Thyroid gland (tissue), 4 donors: ENCODE data around the gene CSF2RB. TPM values are rescaled to one million over a fixed set of nuclear protein-coding genes. Genes with fewer than 3 reads are reported as not detected.

Experiments used
- DNase-seq, 2 donors: peaks; one replicate each; pipeline ENCODE4 v3.0.0-alpha.2; 2019
- H3K27ac ChIP-seq, 3 donors: fragments of 200-600 bp; sonication (generic); 1 replicate in 2 of 3; 2 replicates in 1 of 3; pipeline ENCODE4 v1.5.1; 2016 to 2019; ENCODE audit warnings: mild to moderate bottlenecking in 1 of 3, moderate library complexity in 1 of 3
- H3K27me3 ChIP-seq: fragments of 200-600 bp; sonication (generic); one replicate; pipeline ENCODE4 v1.5.1; 2019
- H3K36me3 ChIP-seq, 2 donors: fragments of 200-600 bp; sonication (generic); one replicate each; pipeline ENCODE4 v1.5.1; 2016 to 2019
- H3K4me1 ChIP-seq, 2 donors: fragments of 200-600 bp; sonication (generic); one replicate each; pipeline ENCODE4 v1.5.1; 2017 to 2019
- H3K4me3 ChIP-seq, 3 donors: fragments of 200-600 bp; sonication (generic); replicated peaks in 1 of 3; 1 replicate in 2 of 3; 2 replicates in 1 of 3; pipeline ENCODE4 v1.5.1; 2016; ENCODE audit warnings: mild to moderate bottlenecking in 1 of 3
- H3K9me3 ChIP-seq: fragments of 200-600 bp; sonication (generic); one replicate; pipeline ENCODE4 v1.5.1; 2017
- POLR2A ChIP-seq, 2 donors: fragments of 450-650 bp; IDR thresholded peaks; one replicate each; pipeline ENCODE4 v1.6.1; 2017; ENCODE audit warnings: antibody characterized with exemption in 2 of 2, mild to moderate bottlenecking in 2 of 2, moderate library complexity in 1 of 2
- WGBS, 2 donors: methylation state at CpG; one replicate each; pipeline ENCODE4 v1.1.5; 2017; 5-methylcytosine and 5-hydroxymethylcytosine counted together
- intact Hi-C: fragments of 100-400 bp; cut with DNase I; formaldehyde crosslinking; loops from one replicate; pipeline ENCODE4 v1.15.1; 2023
- total RNA-seq, 4 donors: library from RNA; depleted of rRNA; stranded (reverse); fragments of >200 nt; gene quantifications; one replicate each; pipeline ENCODE4 v1.2.3, GENCODE V29; 2016
- TF ChIP-seq, protein P1 (sequence below), 6 experiments: fragments of 200-600 bp in 3 of 6; fragments of 450-650 bp in 3 of 6; sonication (generic) in 3 of 6; IDR thresholded peaks; one replicate each; pipeline ENCODE4 v1.5.1; 2016 to 2019; ENCODE audit warnings: antibody characterized with exemption in 6 of 6, mild to moderate bottlenecking in 2 of 6, inconsistent platforms in 1 of 6, moderate library complexity in 1 of 6

Gene CSF2RB
- total RNA-seq, 4 donors from 2014 or later = 1.9 to 7.1 (median 3.0) TPM

DNA sequence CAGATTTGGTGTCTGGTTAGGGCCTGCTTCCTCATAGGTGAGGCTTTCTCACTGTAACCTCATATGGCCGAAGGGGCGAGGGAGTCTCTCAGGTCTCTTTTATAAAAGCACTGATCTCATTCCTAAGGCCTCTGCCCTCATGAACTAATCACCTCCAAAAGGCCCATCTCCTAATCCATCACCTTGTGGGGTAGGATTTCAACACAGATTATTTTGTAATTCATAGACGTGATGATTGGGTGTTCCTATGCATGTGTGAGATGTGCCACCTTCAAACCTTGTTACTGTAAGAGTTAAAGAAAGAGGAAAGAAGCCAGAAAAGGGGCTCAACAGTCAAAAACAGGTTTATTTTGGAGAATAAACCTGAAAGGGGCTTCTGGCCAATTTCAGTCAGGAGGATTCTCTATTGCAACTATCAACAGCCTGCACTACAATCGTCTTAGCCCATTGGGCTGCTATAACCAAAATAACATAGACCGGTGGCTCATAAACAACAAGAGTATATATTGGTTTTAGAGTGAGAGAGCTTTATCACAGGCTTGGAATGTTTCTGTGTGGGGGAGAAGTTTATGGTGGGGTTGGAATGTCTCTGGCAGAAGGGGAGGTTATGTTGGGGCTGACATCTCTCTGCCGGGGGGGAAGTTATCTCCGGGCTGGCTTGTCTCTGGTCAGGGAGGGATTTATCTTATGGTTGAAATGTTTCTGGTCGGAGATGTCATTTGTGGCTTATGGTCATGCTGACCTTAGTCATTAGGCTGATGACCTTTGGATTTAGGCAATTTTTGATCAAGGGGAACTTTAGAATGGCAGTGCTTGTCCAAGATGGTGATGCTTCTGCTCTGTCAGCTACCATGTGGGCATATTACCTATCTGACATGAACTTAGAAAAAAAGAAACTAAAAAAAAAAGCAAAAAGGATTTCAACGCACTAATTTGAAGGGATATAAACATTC lies 35.1 kb downstream of the CSF2RB start:
- Histone ChIP-seq H3K4me1 (no peaks in the 10 kb centered on the region), H3K36me3 (no peaks in the 10 kb centered on the region), H3K27me3 (peaks cover 4% of the 10 kb centered on the region), H3K27ac (no peak overlapping the region), H3K4me3 (no peak overlapping the region), H3K9me3 (no peaks in the 10 kb centered on the region)
- DNase-seq = no peak
- no peak for TF ChIP-seq POLR2A (IDR thresholded peaks at IDR 0.05)
- TF ChIP-seq, protein P1, sequence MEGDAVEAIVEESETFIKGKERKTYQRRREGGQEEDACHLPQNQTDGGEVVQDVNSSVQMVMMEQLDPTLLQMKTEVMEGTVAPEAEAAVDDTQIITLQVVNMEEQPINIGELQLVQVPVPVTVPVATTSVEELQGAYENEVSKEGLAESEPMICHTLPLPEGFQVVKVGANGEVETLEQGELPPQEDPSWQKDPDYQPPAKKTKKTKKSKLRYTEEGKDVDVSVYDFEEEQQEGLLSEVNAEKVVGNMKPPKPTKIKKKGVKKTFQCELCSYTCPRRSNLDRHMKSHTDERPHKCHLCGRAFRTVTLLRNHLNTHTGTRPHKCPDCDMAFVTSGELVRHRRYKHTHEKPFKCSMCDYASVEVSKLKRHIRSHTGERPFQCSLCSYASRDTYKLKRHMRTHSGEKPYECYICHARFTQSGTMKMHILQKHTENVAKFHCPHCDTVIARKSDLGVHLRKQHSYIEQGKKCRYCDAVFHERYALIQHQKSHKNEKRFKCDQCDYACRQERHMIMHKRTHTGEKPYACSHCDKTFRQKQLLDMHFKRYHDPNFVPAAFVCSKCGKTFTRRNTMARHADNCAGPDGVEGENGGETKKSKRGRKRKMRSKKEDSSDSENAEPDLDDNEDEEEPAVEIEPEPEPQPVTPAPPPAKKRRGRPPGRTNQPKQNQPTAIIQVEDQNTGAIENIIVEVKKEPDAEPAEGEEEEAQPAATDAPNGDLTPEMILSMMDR (IDR thresholded peaks at IDR 0.05) = no peak
- intact Hi-C loops = no loop called here
- WGBS, 2 donors = 81 to 83% methylated on average over 9 of the region's 9 CpGs

DNA sequence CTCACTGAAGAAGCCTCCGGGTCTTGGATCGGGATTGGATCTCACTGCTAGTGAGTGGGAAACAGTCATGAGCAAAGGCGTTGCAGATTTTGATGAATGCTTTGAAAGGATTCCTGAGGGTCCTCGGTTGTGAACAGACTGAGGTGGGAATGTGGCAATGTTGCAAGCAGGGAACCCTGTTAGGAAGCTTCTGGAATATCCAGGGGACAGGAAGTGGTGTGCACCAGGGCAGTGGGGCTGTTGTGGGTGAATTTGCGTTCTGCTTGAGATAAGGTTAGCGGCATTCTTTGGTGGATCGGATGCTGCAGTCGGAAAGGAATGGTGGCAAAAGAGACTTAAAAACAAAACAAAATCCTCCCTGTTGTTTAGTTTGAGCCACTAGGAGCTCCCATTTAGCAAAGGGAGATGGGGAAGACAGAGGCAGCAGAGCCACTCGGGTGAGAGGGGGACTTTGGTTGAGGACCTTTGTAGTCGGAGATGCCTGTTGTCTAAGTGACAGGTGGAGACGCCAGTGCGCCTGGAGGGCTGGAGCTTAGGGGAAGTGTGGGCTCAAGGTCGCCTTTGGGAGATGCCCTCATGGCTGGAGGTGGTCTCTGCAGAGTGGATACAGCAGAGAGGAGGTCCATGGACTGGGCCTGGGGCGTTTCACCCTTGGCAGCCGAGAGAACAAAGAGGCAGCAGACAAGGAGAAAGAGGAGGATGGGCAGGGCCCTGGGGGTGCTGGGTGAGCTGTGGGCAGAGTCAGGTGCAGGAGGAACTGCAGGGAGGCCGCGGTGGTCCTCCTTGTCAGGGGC lies 37.6 kb downstream of the CSF2RB start:
- 76 to 78% methylated on average over 17 of the region's 17 CpGs for WGBS, 2 donors
- no peak for TF ChIP-seq POLR2A (IDR thresholded peaks at IDR 0.05)
- TF ChIP-seq, protein P1 (IDR thresholded peaks at IDR 0.05) = no peak
- DNase-seq = no peak
- H3K27me3 ChIP-seq = peaks cover 4% of the 10 kb centered on the region
- no peaks in the 10 kb centered on the region for H3K9me3 ChIP-seq
- H3K36me3 ChIP-seq = no peaks in the 10 kb centered on the region
- no peaks in the 10 kb centered on the region for H3K4me1 ChIP-seq
- no peak overlapping the region for H3K27ac ChIP-seq
- intact Hi-C loops = no loop called here
- H3K4me3 ChIP-seq = no peak overlapping the region

DNA sequence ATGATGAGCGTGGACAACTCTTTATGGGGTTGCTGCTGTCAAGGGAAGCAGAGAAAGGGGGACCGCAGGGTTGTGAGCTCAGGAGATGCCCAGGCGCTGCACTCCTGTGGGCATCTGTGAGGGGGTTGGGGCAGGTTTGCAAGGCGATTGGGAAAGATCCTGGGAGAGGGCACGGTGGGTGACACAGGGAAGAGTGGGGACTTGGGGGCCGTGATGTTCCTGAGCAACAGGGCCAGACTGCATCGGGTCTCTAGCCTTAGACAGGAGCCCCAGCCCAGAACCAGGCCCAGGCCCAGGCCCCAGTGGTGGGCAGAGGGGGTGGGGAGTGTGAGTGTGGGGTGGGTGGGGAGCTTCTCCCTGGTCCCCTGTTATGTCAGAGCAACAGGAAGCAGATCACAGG lies 38.3 kb downstream of the CSF2RB start:
- no peak for TF ChIP-seq POLR2A (IDR thresholded peaks at IDR 0.05)
- TF ChIP-seq, protein P1 (IDR thresholded peaks at IDR 0.05) = no peak
- no peaks in the 10 kb centered on the region for H3K9me3 ChIP-seq
- H3K27me3 ChIP-seq = peaks cover 4% of the 10 kb centered on the region
- 81 to 89% methylated on average over 7 of the region's 7 CpGs for whole genome bisulfite sequencing, 2 donors
- H3K4me3 ChIP-seq = no peak overlapping the region
- no peak for DNase-seq
- intact Hi-C loops = no loop called here
- H3K36me3 ChIP-seq = no peaks in the 10 kb centered on the region
- H3K27ac ChIP-seq = no peak overlapping the region
- no peaks in the 10 kb centered on the region for H3K4me1 ChIP-seq

DNA sequence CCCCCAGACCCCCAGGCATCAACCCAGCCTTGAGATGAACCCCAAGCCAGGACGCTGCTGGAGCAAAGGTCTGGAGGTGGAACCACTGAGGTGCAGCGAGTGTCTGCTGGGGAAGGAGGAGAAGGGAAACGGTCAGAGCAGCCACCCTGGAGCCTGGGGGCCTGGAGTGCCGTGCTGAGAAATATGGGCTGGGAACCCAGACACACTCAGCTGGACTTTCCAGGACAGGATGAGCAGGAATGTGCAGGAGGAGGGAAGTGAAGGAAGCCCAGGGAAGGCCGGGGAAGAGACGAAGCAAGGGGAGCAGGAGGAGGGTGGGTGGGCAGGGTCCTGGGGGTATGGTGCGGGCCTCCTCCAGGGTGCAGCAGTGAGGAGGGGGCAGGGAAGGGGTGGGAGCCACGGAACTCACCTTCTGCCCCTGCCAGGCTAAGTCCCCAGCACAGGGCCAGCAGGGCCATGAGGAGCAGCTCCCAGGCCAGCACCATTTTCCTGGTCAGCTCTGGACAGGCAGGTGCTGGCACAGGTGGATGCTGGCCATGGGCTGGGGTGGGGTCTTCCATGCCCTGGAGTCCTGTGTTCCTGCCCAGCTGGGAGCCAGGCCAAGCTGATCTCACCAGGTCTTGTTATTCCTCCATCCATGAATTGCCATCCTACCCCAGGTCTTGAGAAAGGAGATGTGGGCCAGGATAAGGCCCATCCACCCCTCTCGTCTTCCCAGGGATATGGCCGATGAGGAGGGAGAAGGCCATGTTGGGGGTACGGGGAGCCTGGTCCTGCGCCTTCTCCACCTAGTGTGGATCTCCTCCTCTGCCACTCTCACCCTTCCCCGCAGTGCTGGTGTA lies 40.0 kb downstream of the CSF2RB start:
- H3K27ac ChIP-seq = no peak overlapping the region
- no peak overlapping the region for H3K4me3 ChIP-seq
- peaks cover 4% of the 10 kb centered on the region for H3K27me3 ChIP-seq
- TF ChIP-seq, protein P1 (IDR thresholded peaks at IDR 0.05) = no peak
- no peak for TF ChIP-seq POLR2A (IDR thresholded peaks at IDR 0.05)
- H3K36me3 ChIP-seq = no peaks in the 10 kb centered on the region
- H3K9me3 ChIP-seq = no peaks in the 10 kb centered on the region
- WGBS, 2 donors = 71 to 73% methylated on average over 13 of the region's 13 CpGs
- H3K4me1 ChIP-seq = no peaks in the 10 kb centered on the region
- intact Hi-C loops = no loop called here
- no peak for DNase-seq
